WI38 (cell line): ENCODE data around the gene GPER1.

Experiments
- H3K4me3 ChIP-seq: 2 replicates; pipeline ENCODE4 v1.5.1; 2011; ENCODE audit warnings: low read depth, mild to moderate bottlenecking, control low read depth, low read length
- CTCF ChIP-seq: IDR thresholded peaks from 2 replicates; pipeline ENCODE4 v1.5.1; 2012; ENCODE audit warnings: low read depth, mild to moderate bottlenecking, control low read depth, low read length

The GPER1 gene

GRCh38 chr7:1121886-1122831 lies 34.2 kb downstream of the GPER1 start:
- TF ChIP-seq CTCF = no peak
- H3K4me3 ChIP-seq = no peak overlapping the region

GRCh38 chr7:1122832-1123501 lies 35.1 kb downstream of the GPER1 start:
- TF ChIP-seq CTCF = no peak
- no peak overlapping the region for H3K4me3 ChIP-seq

GRCh38 chr7:1123715-1124114 lies 35.8 kb downstream of the GPER1 start:
- peak; percentile 66 for TF ChIP-seq CTCF
- H3K4me3 ChIP-seq = no peak overlapping the region

GRCh38 chr7:1124164-1124563 lies 36.3 kb downstream of the GPER1 start:
- TF ChIP-seq CTCF = no peak
- no peak overlapping the region for H3K4me3 ChIP-seq

- TF ChIP-seq CTCF = no peak
- no peak overlapping the region for H3K4me3 ChIP-seq
Observed at GRCh38 chr7:1124816-1125602, 37.1 kb downstream of the GPER1 start.

GRCh38 chr7:1125603-1125969 lies 37.7 kb downstream of the GPER1 start:
- no peak for TF ChIP-seq CTCF
- no peak overlapping the region for H3K4me3 ChIP-seq
